HG02938 (cell line): Measurements from ENCODE around the gene RCN1.
A peak's percentile ranks its signal among the peaks of the same experiment; 100 is the strongest.
"Not testable (repeated sequence)": the region's sequence is repeated elsewhere in the genome, so short reads cannot be mapped to it uniquely, and the experiment has no call there.

Experiments
- ATAC-seq: cut with Tn5 transposase; IDR thresholded peaks from one replicate; pipeline ENCODE4 v1.9.1; 2021; ENCODE audit warnings: mild to moderate bottlenecking, moderate library complexity; ENCODE audit not compliant: unreplicated experiment

Gene RCN1

GRCh38 chr11:32073644-32074026 is 17.2 kb upstream of the RCN1 start:
- ATAC-seq: no peak

- ATAC-seq: no peak
These were observed 11.3 kb upstream of the RCN1 start for GRCh38 chr11:32079553-32079952.

- no peak for ATAC-seq
These were observed 10.4 kb upstream of the RCN1 start for GRCh38 chr11:32080361-32080980.

- ATAC-seq: peak; percentile 63
These were observed 9.7 kb upstream of the RCN1 start for GRCh38 chr11:32081129-32081641.

- ATAC-seq: no peak
These were observed 9.0 kb upstream of the RCN1 start for GRCh38 chr11:32081901-32082300.

- ATAC-seq: no peak
These were observed 8.4 kb upstream of the RCN1 start for GRCh38 chr11:32082346-32082986.

GRCh38 chr11:32087597-32087996 is 3.3 kb upstream of the RCN1 start:
- no peak for ATAC-seq

- ATAC-seq: no peak
These were observed 2.5 kb upstream of the RCN1 start for GRCh38 chr11:32088117-32088941.

- no peak for ATAC-seq
These were observed 1.8 kb downstream of the RCN1 start for GRCh38 chr11:32092581-32093170.

- no peak for ATAC-seq
These were observed 4.0 kb downstream of the RCN1 start for GRCh38 chr11:32094923-32095322.

- ATAC-seq: no peak
These were observed 7.4 kb downstream of the RCN1 start for GRCh38 chr11:32098142-32098903.

GRCh38 chr11:32099516-32099915 is 8.6 kb downstream of the RCN1 start:
- no peak for ATAC-seq

- ATAC-seq: no peak
These were observed 9.6 kb downstream of the RCN1 start for GRCh38 chr11:32100495-32100894.

GRCh38 chr11:32101791-32102190 is 10.9 kb downstream of the RCN1 start:
- ATAC-seq: no peak

GRCh38 chr11:32103121-32103719 is 12.3 kb downstream of the RCN1 start:
- not testable (repeated sequence) for ATAC-seq

- ATAC-seq: no peak
These were observed 13.1 kb downstream of the RCN1 start for GRCh38 chr11:32103941-32104340.

GRCh38 chr11:32105871-32106560 is 15.1 kb downstream of the RCN1 start:
- peak; percentile 59 for ATAC-seq

GRCh38 chr11:32107647-32108046 is 16.8 kb downstream of the RCN1 start:
- ATAC-seq: no peak

- no peak for ATAC-seq
These were observed 17.7 kb downstream of the RCN1 start for GRCh38 chr11:32108576-32108975.

- ATAC-seq: no peak
These were observed 18.3 kb downstream of the RCN1 start for GRCh38 chr11:32109138-32109537.
